ENCODE data around the gene NECAB2.

Gene NECAB2

DNA sequence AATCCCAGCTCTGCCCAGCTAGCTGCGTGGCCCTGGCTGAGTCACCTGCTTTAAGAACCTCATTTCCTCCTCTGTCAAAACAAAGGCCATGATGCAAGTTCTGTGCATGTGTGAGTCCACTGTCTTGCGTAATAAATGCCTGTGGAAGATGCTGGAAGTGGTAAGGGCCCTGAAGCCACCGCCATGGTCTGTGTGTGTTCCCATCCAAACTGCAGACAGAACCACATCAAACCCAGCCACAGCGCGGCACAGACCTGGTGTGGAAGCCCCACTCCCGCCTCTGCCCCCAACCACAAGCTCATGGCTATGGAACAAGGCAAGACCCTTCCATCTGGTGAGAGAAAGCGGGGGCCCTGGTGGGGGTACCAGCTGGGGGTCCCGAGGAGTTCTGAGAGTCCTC lies 26.0 kb downstream of the NECAB2 start:
- no peak overlapping the region for H3K9ac ChIP-seq (ENCODE audit: low read length)
- DNase-seq, result no peak
- no peaks in the 10 kb centered on the region for H3K79me2 ChIP-seq (ENCODE audit: low read length)
- TF ChIP-seq EZH2 (optimal IDR thresholded peaks at IDR 0.05; ENCODE audit: low read depth, low read length), result no peak
- no peak for TF ChIP-seq EZH2phosphoT487 (IDR thresholded peaks at IDR 0.05; ENCODE audit: low read length)
- TF ChIP-seq, protein P1, sequence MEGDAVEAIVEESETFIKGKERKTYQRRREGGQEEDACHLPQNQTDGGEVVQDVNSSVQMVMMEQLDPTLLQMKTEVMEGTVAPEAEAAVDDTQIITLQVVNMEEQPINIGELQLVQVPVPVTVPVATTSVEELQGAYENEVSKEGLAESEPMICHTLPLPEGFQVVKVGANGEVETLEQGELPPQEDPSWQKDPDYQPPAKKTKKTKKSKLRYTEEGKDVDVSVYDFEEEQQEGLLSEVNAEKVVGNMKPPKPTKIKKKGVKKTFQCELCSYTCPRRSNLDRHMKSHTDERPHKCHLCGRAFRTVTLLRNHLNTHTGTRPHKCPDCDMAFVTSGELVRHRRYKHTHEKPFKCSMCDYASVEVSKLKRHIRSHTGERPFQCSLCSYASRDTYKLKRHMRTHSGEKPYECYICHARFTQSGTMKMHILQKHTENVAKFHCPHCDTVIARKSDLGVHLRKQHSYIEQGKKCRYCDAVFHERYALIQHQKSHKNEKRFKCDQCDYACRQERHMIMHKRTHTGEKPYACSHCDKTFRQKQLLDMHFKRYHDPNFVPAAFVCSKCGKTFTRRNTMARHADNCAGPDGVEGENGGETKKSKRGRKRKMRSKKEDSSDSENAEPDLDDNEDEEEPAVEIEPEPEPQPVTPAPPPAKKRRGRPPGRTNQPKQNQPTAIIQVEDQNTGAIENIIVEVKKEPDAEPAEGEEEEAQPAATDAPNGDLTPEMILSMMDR (IDR thresholded peaks at IDR 0.05; ENCODE audit: low read length), result no peak
- H3K9me2 ChIP-seq (replicated peaks; ENCODE audit: insufficient read depth, low read length), result no peaks in the 10 kb centered on the region
- H2AFZ ChIP-seq (ENCODE audit: low read length), result no peak overlapping the region
- no peaks in the 10 kb centered on the region for H3K4me1 ChIP-seq (ENCODE audit: low read length)
- H3K4me3 ChIP-seq (ENCODE audit: low read length), result no peak overlapping the region
- no peak overlapping the region for H3K4me2 ChIP-seq (ENCODE audit: low read depth, low read length)
- H3K27ac ChIP-seq (ENCODE audit: low read length), result no peak overlapping the region
- H3K36me3 ChIP-seq (replicated peaks; ENCODE audit: insufficient read depth, low read length), result no peaks in the 10 kb centered on the region
- H3K27me3 ChIP-seq (replicated peaks; ENCODE audit: insufficient read depth, low read length), result peaks cover 27% of the 10 kb centered on the region
- H4K20me1 ChIP-seq (ENCODE audit: insufficient read depth, low read length), result no peaks in the 10 kb centered on the region
- no peaks in the 10 kb centered on the region for H3K9me3 ChIP-seq (replicated peaks; ENCODE audit: insufficient read depth, low read length)
- H3F3A ChIP-seq (ENCODE audit: insufficient read depth, low read length), result no peaks in the 10 kb centered on the region

DNA sequence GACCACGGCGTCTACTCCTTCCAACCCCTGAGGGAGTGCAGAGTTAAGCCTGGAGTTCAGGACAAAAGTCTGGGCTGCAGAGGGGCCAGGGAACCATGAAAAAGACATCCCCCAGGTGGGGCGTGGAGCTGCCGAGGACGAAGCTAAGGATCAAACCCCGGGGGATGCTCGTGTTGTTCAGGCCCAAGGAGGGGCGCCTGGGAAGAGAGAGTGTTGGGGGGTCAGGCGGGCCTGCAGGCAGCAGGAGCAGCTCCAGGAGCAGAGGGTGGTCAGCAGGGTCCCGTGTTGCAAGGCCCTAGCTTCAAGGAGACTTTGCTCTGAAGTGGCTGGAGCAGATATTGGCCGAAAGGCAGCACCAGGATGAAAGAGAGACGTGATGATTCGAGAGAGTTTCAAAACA lies 26.7 kb downstream of the NECAB2 start:
- Histone ChIP-seq H3K9me2 (replicated peaks; ENCODE audit: insufficient read depth, low read length) (no peaks in the 10 kb centered on the region), H3K27me3 (replicated peaks; ENCODE audit: insufficient read depth, low read length) (peaks cover 21% of the 10 kb centered on the region), H3F3A (ENCODE audit: insufficient read depth, low read length) (no peaks in the 10 kb centered on the region), H3K9ac (ENCODE audit: low read length) (no peak overlapping the region), H3K9me3 (replicated peaks; ENCODE audit: insufficient read depth, low read length) (no peaks in the 10 kb centered on the region), H3K4me2 (ENCODE audit: low read depth, low read length) (no peak overlapping the region), H2AFZ (ENCODE audit: low read length) (no peak overlapping the region), H3K4me3 (ENCODE audit: low read length) (no peak overlapping the region), H3K4me1 (ENCODE audit: low read length) (no peaks in the 10 kb centered on the region), H3K79me2 (ENCODE audit: low read length) (no peaks in the 10 kb centered on the region), H3K36me3 (replicated peaks; ENCODE audit: insufficient read depth, low read length) (no peaks in the 10 kb centered on the region), H4K20me1 (ENCODE audit: insufficient read depth, low read length) (no peaks in the 10 kb centered on the region), H3K27ac (ENCODE audit: low read length) (no peak overlapping the region)
- DNase-seq, result no peak
- TF ChIP-seq EZH2phosphoT487 (IDR thresholded peaks at IDR 0.05; ENCODE audit: low read length) (no peak), EZH2 (optimal IDR thresholded peaks at IDR 0.05; ENCODE audit: low read depth, low read length) (no peak)
- TF ChIP-seq, protein P1 (IDR thresholded peaks at IDR 0.05; ENCODE audit: low read length), result no peak

DNA sequence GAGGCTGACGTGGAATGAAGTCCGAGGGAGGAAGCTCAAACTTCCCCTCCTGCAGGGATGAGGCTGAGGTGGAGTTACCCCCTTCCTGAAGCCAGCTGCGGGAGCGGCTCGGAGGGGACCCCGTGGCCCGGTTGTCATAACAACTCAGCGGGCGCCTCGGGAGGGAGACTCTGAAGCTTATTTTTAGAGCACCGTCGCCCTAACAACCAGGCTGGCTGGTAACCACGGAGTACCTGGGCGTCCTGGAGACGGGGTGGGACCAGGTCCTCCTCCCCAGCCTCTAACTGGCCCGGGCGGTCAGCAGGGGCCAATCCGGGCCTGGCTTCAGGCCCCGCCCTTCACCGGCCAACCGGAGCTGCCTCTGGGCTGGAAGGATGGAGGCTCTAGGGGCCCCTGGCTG lies 27.7 kb downstream of the NECAB2 start:
- no peak overlapping the region for H2AFZ ChIP-seq (ENCODE audit: low read length)
- H4K20me1 ChIP-seq (ENCODE audit: insufficient read depth, low read length), result no peaks in the 10 kb centered on the region
- H3K4me3 ChIP-seq (ENCODE audit: low read length), result no peak overlapping the region
- H3F3A ChIP-seq (ENCODE audit: insufficient read depth, low read length), result no peaks in the 10 kb centered on the region
- H3K79me2 ChIP-seq (ENCODE audit: low read length), result no peaks in the 10 kb centered on the region
- no peaks in the 10 kb centered on the region for H3K9me3 ChIP-seq (replicated peaks; ENCODE audit: insufficient read depth, low read length)
- TF ChIP-seq EZH2 (optimal IDR thresholded peaks at IDR 0.05; ENCODE audit: low read depth, low read length) (no peak), EZH2phosphoT487 (IDR thresholded peaks at IDR 0.05; ENCODE audit: low read length) (no peak)
- TF ChIP-seq, protein P1 (IDR thresholded peaks at IDR 0.05; ENCODE audit: low read length), result no peak
- no peak overlapping the region for H3K9ac ChIP-seq (ENCODE audit: low read length)
- H3K36me3 ChIP-seq (replicated peaks; ENCODE audit: insufficient read depth, low read length), result no peaks in the 10 kb centered on the region
- no peak overlapping the region; the same call in 1 of the 2 replicates for H3K4me2 ChIP-seq (ENCODE audit: low read depth, low read length)
- no peaks in the 10 kb centered on the region for H3K9me2 ChIP-seq (replicated peaks; ENCODE audit: insufficient read depth, low read length)
- no peaks in the 10 kb centered on the region for H3K4me1 ChIP-seq (ENCODE audit: low read length)
- DNase-seq, result no peak
- H3K27ac ChIP-seq (ENCODE audit: low read length), result no peak overlapping the region
- H3K27me3 ChIP-seq (replicated peaks; ENCODE audit: insufficient read depth, low read length), result peaks cover 17% of the 10 kb centered on the region
